OCI-LY1 (cell line): ENCODE results near the gene ATXN1.

ENCODE experiments used
- CTCF ChIP-seq: fragments of 200-600 bp; sonication (generic), shearing (Covaris generic); IDR thresholded peaks from 2 replicates; pipeline ENCODE4 v1.5.1; 2017; ENCODE audit warnings: mild to moderate bottlenecking, antibody characterized with exemption, low read length, moderate library complexity, mixed read lengths
- EZH2 ChIP-seq: fragments of 200-600 bp; sonication (generic), shearing (Covaris generic); IDR thresholded peaks from 2 replicates; pipeline ENCODE4 v1.8.0; 2017; ENCODE audit warnings: borderline replicate concordance, mixed run types, mild to moderate bottlenecking, antibody characterized with exemption, low read length, moderate library complexity, mixed read lengths

DNA sequence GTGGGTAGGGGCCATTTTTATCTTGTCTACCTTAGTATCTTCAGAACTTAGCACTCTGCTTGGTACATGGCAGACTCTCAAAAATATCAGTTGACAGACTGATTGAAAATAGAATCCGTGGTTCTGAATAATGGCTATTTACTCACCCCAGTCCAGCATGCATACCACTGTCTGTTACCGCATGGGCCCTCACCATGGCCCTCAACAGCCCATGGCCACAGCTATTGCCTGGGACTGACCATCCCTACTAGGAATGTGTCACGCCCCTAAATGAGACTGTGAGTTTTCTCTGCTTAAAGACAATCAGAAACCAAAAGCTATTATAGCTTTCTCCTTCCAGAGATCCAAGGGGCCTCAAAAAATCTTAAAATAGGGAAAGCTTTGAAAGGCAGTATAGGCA lies 207.7 kb downstream of the ATXN1 start:
- TF ChIP-seq EZH2 (no peak), CTCF (no peak)
